GM19468 (cell line): ENCODE data around the gene ANKRD28.

ENCODE experiments used
- ATAC-seq: cut with Tn5 transposase; IDR thresholded peaks from one replicate; pipeline ENCODE4 v1.9.1; 2021; ENCODE audit warnings: mild to moderate bottlenecking, moderate library complexity, moderate number of reproducible peaks; ENCODE audit not compliant: unreplicated experiment; ENCODE audit errors: extremely low read depth

ANKRD28 gene

DNA sequence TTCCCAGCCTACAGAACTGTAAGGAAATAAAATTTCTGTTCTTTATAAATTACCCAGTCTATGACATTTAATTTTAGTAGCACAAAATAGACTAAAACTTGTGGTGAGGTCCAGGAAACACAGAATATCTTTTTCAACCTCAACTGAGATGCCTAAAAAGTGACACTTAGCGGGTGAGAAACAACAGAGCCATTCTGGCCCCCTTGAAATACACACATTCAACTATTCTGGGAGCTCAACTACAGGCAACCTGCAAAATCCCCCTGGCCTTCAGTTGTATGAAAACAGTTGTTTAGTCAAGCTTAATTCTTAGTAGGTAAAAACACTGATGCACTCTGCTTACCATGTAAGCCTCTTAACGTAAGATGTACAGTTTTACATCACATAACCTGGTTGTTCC, 66.8 kb downstream of the ANKRD28 start:
- no peak for ATAC-seq

DNA sequence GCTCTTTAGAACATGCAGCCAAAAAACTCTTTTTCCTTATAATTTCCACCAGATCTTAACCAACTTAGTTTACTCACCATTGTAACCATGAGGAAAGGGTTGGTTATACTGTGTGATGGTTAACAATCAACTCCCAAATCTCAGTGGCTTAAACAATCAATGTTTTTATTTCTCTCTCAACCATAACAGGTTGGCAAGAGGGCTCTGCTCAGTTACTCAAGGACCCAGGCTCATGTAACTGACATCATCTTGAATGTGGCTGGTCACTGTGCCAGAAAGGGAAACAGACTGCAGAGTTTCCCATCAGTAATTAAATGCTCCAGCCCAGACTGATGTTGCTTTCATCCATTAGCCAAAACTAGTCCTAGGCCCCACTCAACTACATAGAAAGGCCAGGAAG, 69.0 kb downstream of the ANKRD28 start:
- ATAC-seq: no peak

DNA sequence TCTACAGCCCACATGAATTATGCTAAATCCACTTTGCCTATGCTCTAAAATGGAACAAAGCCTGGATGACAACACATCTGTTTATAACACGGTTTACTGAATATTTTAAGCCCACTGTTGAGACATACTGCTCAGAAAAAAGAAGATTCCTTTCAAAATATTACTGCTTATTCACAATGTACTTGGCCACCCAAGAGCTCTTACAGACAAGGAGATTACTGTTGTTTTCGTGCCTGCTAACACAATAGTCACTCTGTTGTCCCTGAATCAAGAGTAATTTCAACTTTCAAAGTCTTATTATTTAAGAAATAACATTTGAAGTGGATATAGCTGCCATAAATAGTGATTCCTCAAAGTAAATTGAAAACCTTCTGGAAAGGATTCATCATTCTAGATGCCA, 70.9 kb downstream of the ANKRD28 start:
- no peak for ATAC-seq

DNA sequence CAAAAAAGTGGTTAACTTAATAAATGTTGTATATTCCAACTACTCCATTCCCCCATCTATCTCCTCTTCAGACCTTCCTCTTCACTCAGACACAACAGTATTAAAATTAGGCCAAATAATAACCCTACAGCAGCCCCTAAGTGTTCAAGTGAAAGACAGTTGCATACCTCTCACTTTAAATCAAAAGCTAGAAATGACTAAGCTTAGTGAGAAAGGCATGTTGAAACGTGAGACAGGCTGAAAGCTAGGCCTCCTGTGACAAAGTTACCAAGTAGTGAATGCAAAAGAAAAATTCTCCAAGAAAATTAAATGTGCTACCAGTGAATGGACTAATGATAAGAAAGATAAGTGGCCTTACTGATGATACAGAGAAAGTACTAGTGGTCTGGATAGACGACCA, 71.7 kb downstream of the ANKRD28 start:
- ATAC-seq: peak; percentile 49

DNA sequence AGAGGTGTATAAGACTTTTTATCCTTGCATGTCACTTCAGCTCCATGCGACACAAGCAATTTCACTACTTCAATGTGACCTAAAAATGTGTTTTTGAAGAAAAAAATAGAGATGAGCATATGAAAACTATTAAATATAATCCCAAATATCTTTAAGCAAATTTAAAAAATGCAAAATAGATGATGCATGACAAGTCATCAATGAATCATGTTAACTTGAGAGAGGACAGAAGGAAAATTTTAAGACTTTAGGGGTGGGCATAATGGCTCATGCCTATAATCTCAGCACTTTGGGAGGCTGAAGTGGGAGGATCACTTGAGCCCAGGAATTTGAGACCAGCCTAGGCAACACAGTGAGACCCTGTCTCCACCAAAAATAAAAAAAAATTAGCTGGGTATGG, 73.3 kb downstream of the ANKRD28 start:
- ATAC-seq: no peak

DNA sequence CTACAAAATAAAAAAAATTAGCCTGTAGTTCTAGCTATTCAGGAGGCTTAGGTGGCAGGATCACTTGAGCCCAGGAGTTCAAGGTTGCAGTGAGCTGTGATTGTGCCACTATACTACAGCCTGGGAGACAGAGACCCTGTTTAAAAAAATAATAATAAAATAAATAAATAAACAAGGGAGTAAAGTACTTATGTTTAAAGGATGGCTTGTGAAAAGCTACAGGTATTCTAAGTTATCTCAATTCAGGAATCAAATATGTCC, 74.2 kb downstream of the ANKRD28 start:
- no peak for ATAC-seq

DNA sequence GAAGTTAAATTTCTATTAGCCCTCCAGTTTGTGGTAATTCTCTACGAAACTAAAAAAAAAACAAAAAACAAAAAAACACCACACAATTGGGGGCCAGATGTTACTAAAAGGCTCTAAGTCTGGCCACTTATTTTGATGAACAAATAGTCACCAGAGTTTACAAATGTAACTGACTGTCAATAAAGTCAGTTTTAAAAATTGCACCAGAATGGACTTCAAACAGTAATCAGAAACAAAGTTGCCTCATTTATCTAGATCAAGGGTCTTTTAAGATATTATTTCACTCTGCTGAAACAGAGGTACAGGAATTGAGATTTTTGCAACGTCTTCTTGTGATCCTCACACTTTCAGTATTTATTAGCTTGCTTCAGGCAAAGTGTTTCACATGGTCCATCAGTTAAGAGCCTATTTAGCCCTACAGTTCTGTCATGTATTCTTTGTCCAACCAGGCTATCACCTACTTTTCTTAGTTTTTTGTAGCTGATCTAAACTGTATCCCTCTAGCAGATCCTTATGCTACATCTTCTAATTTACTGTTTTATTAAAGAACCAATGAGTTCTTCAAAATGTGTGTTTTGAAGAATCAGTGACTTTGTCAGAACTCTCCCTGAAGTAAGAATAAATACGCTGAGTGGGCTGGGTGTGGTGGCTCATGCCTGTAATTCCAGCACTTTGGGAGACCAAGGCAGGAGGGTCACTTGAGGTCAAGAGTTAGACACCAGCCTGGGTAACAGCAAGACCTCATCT, 74.7 kb downstream of the ANKRD28 start:
- ATAC-seq: no peak

DNA sequence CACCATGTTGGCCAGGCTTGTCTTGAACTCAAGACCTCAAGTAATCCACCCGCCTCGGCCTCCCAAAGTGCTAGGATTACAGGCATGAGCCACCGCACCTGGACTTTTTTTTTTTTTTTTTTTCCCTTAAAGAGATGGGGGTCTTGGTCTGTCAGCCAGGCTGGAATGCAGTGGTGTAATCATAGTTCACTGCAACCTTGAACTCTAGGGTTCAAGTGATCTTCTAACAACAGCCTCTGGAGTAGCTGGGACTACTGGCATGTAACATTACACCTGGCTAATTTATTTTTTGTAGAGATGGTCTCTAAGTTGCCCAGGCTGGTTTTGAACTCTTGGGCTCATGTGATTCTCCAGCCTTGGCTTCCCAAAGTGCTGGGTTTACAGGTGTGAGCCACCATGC, 81.6 kb downstream of the ANKRD28 start:
- no peak for ATAC-seq

DNA sequence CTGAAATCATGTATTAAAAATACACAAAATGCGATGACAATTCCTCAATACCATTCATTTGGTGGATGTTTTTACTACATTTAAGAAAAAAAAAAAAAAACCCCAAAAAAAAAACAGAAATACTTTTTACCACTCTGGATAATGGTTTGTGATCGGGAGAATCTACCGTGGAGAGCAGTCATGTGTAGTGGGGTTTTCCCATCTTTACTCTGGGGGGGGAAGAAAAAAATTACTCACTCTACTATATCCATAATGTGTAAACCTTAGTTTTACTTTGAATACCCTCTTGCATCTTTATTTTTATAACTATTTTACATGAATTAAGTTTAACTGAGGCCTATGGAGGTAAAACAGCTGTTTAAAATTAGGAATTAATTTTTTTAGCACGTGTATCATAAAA, 83.3 kb downstream of the ANKRD28 start:
- ATAC-seq: no peak

DNA sequence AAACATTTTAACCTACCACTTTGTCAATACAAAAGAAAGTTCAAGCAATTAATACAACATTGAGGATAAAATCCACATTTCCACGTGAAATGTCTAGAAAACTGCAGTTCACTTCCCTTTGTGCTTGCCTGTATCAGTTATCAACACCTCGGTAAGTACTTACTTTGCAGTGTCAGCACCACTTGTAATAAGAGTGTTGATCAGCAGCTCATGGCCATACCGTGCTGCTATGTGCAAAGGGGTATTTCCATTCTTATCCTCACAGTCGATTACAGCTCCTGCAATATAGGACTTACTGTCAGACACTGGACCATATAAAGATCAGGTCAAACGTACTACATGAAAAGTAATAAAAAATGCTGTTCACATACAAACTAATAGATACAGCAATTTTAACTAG, 84.4 kb downstream of the ANKRD28 start:
- no peak for ATAC-seq

DNA sequence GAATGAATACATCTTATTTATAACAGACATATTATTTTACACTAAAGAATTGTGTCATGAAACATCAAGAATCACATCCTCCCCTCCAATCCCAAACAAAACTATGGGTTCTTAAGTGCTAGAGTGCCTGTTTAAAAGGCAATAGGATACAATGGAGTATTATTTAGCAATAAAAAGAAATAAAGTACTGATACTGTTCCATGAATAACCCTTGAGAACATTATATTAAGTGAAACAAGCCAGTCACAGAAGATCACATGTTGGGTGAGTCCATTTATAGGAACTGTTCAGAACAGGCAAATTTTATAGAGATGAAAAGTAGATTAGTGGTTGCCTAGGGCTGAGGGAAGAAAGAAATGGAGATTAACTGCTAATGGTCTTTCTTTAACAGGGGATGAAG, 86.5 kb downstream of the ANKRD28 start:
- no peak for ATAC-seq

DNA sequence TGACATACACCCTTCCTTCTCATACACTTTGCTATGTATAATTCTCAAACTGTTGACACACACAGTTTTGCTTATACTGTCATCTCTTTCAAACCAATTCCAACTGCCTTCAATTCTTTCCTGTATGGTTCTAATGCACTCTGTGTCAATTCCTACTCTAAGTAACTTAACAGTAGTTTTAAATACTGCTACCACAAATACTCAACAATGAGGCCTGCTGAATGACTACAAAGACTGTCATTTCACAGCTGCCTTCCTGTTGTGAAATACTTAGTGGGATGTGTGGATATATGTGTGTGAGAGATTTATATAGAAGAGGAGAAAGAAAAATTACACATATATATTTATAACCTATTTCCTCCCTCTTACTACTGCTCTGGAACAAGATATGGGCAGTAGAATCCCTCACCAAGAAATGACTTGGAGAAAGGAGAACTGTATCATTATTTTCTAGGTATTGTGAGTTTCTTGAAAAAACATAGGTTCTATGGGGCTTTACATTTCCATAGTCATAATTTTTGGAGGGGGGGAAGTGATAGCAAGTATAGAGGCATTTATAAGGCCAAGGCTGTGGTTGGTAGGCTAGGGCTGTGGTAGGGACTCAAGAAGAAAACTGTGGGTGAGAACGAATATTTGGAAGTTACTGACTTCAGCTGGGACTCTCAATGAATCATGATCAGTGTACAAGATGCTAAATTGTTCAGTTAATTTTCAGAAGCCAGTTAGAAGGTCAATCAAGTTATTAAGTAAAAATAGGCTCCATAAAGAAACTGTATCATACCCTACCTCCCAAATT, 88.7 kb downstream of the ANKRD28 start:
- ATAC-seq: no peak

DNA sequence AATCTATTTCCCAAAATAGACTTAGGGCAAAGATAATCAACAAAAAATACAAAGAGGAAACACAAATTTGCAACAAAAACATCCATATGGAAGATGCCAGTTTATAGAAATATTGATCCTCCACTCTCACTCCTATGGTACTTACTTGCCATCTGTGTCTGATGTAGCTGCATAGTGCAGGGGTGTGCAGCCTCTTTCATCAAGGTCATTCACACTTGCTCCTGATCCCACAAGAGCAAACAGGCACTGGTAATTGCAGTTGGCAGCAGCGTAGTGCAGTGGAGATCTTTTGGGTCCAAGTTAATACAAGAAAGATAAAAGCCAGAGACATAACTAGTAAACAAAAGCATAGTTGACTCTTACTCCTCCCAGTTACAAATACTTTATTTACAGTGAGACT, 90.0 kb downstream of the ANKRD28 start:
- ATAC-seq: no peak

DNA sequence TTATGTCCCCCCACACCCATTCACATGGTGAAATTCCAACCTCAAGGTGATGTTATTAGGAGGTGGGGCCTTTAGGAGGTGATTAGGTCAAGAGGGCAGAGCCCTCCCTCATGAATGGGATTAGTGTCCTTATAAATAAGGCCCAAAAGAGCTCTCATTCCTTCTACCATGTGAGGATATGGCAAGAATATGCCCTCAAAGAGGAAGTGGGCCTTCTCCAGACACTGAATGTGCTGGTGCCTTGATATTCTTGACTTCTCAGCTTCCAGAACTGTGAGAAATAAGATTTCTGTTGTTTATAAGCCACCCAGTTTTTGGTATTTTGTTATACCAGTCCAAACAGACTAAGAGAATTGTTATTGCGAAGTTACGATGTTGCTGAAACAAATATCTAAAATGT, 94.4 kb downstream of the ANKRD28 start:
- no peak for ATAC-seq

DNA sequence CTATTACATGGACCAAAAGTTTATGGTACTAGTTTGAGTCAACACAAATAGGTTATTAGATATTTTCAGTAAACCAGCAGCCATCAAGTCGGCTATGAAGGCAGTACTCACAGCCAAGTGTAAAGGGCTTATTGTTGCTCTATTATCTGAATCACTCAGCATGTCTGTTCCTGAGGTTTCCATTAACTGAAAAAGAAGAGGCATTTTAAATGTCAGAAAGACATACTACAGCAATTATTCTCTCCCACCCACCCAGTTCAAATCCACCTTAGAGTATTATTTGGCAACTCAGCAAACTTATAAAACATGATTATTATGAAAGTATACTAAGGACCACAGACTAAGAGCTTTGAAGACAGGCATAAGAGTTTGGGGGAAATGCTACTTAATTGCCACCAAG, 103.2 kb downstream of the ANKRD28 start:
- no peak for ATAC-seq

DNA sequence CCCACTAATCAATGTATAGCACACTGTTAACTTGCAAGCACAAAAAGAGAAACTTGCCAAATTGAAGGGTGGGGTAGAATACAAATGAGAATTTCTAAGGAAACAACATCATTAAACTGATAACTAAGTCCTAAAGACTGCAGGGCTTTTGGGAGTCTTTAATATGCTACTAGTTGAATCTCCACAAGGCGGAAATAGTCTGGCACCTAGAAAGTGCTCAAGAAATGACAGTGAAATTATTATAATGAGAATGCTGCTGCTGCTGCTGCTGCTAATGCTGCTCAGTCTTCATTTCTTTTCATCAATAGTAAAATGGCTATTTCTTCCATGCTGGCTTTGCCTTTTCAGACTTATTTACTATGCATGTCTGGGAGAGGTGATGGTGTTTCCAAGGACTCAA, 104.4 kb downstream of the ANKRD28 start:
- ATAC-seq: no peak

DNA sequence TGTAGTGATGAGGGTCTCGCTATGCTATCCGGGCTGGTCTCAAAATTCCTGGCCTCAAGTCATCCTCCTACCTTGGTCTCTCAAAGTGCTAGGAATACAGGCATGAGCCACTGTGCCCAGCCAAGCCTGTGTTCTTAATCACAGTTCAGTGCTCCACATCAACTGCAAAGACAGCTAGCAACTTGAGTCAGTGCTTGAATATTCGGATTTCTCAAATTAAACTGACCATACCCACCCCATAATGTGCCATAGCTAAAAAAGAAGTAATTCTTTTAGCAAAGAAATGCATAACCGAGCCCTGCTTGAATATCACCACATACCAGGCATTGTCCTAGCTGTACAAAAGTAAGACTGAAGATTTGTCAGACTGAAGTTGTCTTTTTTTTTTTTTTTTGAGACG, 107.0 kb downstream of the ANKRD28 start:
- ATAC-seq: no peak

DNA sequence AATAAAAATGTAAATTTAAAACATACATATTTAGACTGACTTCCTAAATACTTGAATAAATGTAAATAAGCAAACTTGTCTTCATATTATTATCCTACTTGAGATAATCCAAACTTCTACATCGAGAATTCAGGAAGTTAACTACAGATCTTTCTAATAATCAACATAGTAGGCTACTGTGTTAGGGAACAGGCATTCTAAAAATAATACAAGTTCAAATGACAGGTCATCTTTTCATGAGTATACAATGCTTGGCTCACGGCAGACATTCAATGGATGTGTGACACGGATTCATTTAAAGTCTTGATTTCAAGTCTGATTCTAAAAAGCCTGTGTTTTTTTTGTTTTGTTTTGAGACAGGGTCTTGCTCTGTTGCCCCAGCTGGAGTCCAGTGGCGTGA, 107.5 kb downstream of the ANKRD28 start:
- ATAC-seq: no peak

DNA sequence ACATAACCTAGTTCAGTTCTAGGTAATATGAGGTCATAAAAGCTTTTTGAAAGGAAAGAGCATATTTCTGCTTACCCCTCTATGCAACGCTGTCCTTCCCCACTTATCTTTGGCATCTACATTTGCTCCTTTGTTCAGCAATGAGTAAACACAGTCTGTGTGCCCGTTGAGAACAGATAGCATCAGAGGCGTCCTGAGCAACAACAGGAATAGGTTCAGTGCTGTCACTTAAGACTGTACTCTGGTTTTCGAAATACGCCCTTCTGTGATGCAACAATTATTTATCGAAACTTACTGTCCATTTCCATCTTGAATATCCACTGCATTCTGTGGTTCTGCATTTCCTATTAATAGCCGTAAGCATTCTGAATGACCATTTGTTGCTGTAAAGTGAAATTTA, 111.9 kb downstream of the ANKRD28 start:
- no peak for ATAC-seq

DNA sequence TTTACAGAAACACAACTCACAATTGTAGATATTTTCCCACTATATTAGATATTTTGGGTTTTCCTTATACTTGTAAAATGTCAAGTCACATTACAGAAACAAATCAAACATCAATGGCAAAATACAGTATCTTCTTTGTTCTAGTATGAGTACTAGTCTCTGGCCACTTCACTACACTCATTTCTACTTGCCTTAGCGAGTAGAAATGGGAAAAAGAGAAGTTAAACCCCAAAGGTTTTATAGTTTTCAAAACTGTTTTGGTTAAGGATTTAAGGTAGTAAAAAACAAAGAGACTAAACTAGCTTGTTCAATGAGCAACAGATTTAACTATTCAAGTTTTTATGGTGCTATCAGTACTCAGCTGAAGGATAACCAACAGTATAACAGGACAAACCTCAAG, 114.5 kb downstream of the ANKRD28 start:
- ATAC-seq: no peak

DNA sequence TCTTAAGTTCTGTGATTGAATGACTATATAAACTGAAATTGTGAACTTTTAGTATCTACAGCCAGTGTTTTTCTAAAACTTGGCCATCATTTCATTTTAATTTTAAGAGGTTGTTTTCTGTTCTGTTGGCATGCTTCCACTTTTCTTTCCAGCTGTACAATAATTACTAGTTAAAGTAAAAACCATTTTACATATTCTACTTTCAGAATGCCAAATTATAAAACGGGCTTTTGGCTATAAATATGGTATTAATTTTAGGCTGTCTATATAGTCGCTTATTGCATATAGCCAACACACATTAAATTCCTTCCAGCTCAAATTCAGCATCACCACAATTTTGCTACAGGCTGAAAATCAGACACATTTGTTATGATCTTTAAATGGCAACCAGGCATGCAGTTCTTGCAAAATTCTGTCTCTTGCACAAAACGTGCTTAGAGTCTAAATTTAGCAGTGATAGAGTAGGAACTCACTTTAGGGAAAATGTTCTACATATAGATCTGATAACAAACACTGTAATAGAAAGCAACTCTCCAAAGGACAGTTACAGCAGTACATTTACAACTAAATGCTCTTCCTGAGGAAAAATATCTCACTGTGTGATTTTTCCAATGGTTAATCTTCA, 115.1 kb downstream of the ANKRD28 start:
- ATAC-seq: no peak

DNA sequence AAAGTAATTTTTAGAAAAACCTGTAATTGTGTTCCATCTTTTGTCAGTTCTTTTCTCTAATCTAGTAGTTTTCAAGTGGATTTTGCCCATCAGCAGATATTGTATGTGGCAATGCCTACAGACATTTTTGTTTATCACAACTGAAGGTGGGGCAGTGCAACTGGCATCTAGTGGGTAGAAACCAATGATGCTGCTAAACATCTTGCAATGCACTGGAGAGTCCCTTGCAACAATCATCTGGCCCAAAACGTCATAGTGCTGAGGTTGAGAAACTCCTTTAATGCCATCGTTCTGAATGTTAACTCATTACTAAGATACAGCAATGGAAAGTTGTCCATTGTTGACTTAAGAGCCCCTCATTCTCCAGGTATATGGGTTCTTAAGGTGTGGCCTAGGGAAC, 116.1 kb downstream of the ANKRD28 start:
- no peak for ATAC-seq
